Gastroesophageal sphincter (tissue), 4 donors: ENCODE data around the gene ADRA2A. TPM values are rescaled to one million over a fixed set of nuclear protein-coding genes. Genes with fewer than 3 reads are reported as not detected.

Source experiments
- ATAC-seq: fragments of 150-250 bp; one replicate; pipeline ENCODE4 v1.9.1; 2016; ENCODE audit warnings: mild to moderate bottlenecking, moderate library complexity
- H3K27ac ChIP-seq, 4 donors: fragments of 200-600 bp; sonication (generic) in 3 of 4; 1 replicate in 3 of 4; 2 replicates in 1 of 4; pipeline ENCODE4 v1.5.1; 2016 to 2019
- H3K27me3 ChIP-seq: fragments of 200-600 bp; sonication (generic); one replicate; pipeline ENCODE4 v1.5.1; 2019
- H3K36me3 ChIP-seq, 2 donors: fragments of 200-600 bp; sonication (generic); one replicate each; pipeline ENCODE4 v1.5.1; 2019; ENCODE audit warnings: control low read depth in 1 of 2
- H3K4me1 ChIP-seq, 3 donors: fragments of 200-600 bp; sonication (generic); 1 replicate in 2 of 3; 2 replicates in 1 of 3; pipeline ENCODE4 v1.5.1; 2016 to 2019; ENCODE audit warnings: control low read depth in 2 of 3
- H3K4me3 ChIP-seq, 2 donors: fragments of 200-600 bp; sonication (generic); one replicate each; pipeline ENCODE4 v1.5.1; 2019; ENCODE audit warnings: mild to moderate bottlenecking in 1 of 2, moderate library complexity in 1 of 2
- H3K9me3 ChIP-seq, 3 donors: fragments of 200-600 bp; sonication (generic); one replicate each; pipeline ENCODE4 v1.5.1; 2017 to 2019; ENCODE audit warnings: control low read depth in 2 of 3
- CTCF ChIP-seq, 4 experiments: fragments of 200-600 bp in 2 of 4; fragments of 450-650 bp in 2 of 4; sonication (generic) in 1 of 4; IDR thresholded peaks; one replicate each; pipeline ENCODE4 v1.5.1; 2017 to 2019; ENCODE audit warnings: antibody characterized with exemption in 4 of 4, mild to moderate bottlenecking in 2 of 4, moderate library complexity in 2 of 4
- EP300 ChIP-seq: sonication (generic); formaldehyde crosslinking; IDR thresholded peaks from one replicate; pipeline ENCODE4 v1.6.1; 2017; ENCODE audit warnings: antibody characterized with exemption, mild to moderate bottlenecking
- POLR2A ChIP-seq, 2 donors: fragments of 450-650 bp; IDR thresholded peaks; one replicate each; pipeline ENCODE4 v1.6.1; 2017; ENCODE audit warnings: antibody characterized with exemption in 2 of 2, mild to moderate bottlenecking in 2 of 2, moderate library complexity in 1 of 2
- POLR2AphosphoS5 ChIP-seq: sonication (generic); formaldehyde crosslinking; IDR thresholded peaks from one replicate; pipeline ENCODE4 v1.6.1; 2017; ENCODE audit warnings: antibody characterized with exemption
- WGBS, 2 donors: methylation state at CpG; one replicate each; pipeline ENCODE4 v1.1.5; 2018; ENCODE audit warnings: low coverage in 1 of 2; 5-methylcytosine and 5-hydroxymethylcytosine counted together
- total RNA-seq, 4 donors: library from RNA; depleted of rRNA; stranded (reverse); fragments of >200 nt; gene quantifications; one replicate each; pipeline ENCODE4 v1.1.0, GENCODE V29; 2016

Gene ADRA2A
- total RNA-seq, 4 donors from 2014 or later, result 0.62 to 2.7 (median 1.6) TPM

GRCh38 chr10:111075577-111076185 is 1.1 kb upstream of the ADRA2A start:
- Histone ChIP-seq H3K27me3 (peaks cover 94% of the 10 kb centered on the region), H3K4me1 (peaks cover 0 to 40% (median 22%) of the 10 kb centered on the region in 3 donors), H3K4me3 (peak overlapping the region in 1 of 2 donors; percentile 53), H3K9me3 (no peaks in the 10 kb centered on the region), H3K36me3 (no peaks in the 10 kb centered on the region), H3K27ac (no peak overlapping the region)
- TF ChIP-seq POLR2A (IDR thresholded peaks at IDR 0.05) (no peak), POLR2AphosphoS5 (no peak), CTCF (IDR thresholded peaks at IDR 0.05) (no peak)
- ATAC-seq, result no peak
- WGBS, 2 donors, result 12 to 17% methylated on average over 5 to 8 of the region's 18 CpGs

GRCh38 chr10:111076191-111076681 is 593 bp upstream of the ADRA2A start:
- peaks cover 0 to 40% (median 22%) of the 10 kb centered on the region in 3 donors for H3K4me1 ChIP-seq
- peaks cover 93% of the 10 kb centered on the region for H3K27me3 ChIP-seq
- TF ChIP-seq CTCF (IDR thresholded peaks at IDR 0.05), result peak in 3 of 4 experiments; percentile 40 to 80 (median 44)
- no peak for TF ChIP-seq POLR2AphosphoS5
- no peaks in the 10 kb centered on the region for H3K36me3 ChIP-seq
- 0% methylated on average over 10 to 11 of the region's 39 CpGs for WGBS, 2 donors
- H3K9me3 ChIP-seq, result no peaks in the 10 kb centered on the region
- peak overlapping the region; percentile 12 to 53 for H3K4me3 ChIP-seq
- peak overlapping the region in 1 of 4 donors; percentile 58 for H3K27ac ChIP-seq
- ATAC-seq, result peak; percentile 66

GRCh38 chr10:111077479-111077784 is 603 bp downstream of the ADRA2A start:
- 0 to 9% methylated on average over 2 to 7 of the region's 15 CpGs for WGBS, 2 donors
- Histone ChIP-seq H3K36me3 (no peaks in the 10 kb centered on the region), H3K9me3 (no peaks in the 10 kb centered on the region), H3K4me3 (peak overlapping the region; percentile 12 to 53), H3K4me1 (peaks cover 0 to 40% (median 22%) of the 10 kb centered on the region in 3 donors), H3K27ac (peak overlapping the region in 2 of 4 donors; percentile 27 to 58), H3K27me3 (peaks cover 92% of the 10 kb centered on the region)
- ATAC-seq, result no peak
- TF ChIP-seq POLR2A (IDR thresholded peaks at IDR 0.05) (no peak), CTCF (IDR thresholded peaks at IDR 0.05) (no peak), POLR2AphosphoS5 (no peak), EP300 (no peak)

GRCh38 chr10:111077785-111078504 is 1.1 kb downstream of the ADRA2A start:
- WGBS, 2 donors, result 24% methylated on average over 9 of the region's 78 CpGs; no CpG with 5 or more reads in 1 of the 2 donors
- H3K27ac ChIP-seq, result peak overlapping the region in 1 of 4 donors; percentile 58
- TF ChIP-seq POLR2A (IDR thresholded peaks at IDR 0.05) (no peak), POLR2AphosphoS5 (no peak), EP300 (no peak)
- no peaks in the 10 kb centered on the region for H3K36me3 ChIP-seq
- ATAC-seq, result no peak
- no peaks in the 10 kb centered on the region for H3K9me3 ChIP-seq
- H3K27me3 ChIP-seq, result peaks cover 91% of the 10 kb centered on the region
- peak overlapping the region; percentile 12 to 53 for H3K4me3 ChIP-seq
- peaks cover 0 to 40% (median 22%) of the 10 kb centered on the region in 3 donors for H3K4me1 ChIP-seq

- Histone ChIP-seq H3K36me3 (no peaks in the 10 kb centered on the region), H3K4me1 (peaks cover 0 to 40% (median 22%) of the 10 kb centered on the region in 3 donors), H3K4me3 (peak overlapping the region in 1 of 2 donors; percentile 53), H3K27ac (no peak overlapping the region), H3K9me3 (no peaks in the 10 kb centered on the region), H3K27me3 (peaks cover 84% of the 10 kb centered on the region)
- 0 to 39% methylated on average over 9 to 13 of the region's 104 CpGs for WGBS, 2 donors
- ATAC-seq, result no peak
- TF ChIP-seq POLR2A (IDR thresholded peaks at IDR 0.05) (no peak), POLR2AphosphoS5 (no peak)
Observed at GRCh38 chr10:111078505-111079185, 1.8 kb downstream of the ADRA2A start.
